ENCODE measurements around the gene ZP4. TPM values are rescaled to one million over a fixed set of nuclear protein-coding genes. Genes with fewer than 3 reads are reported as not detected.

Gene ZP4
- total RNA-seq, 4 donors from 2014 or later: not detected

- Histone ChIP-seq H3K27ac (no peak overlapping the region), H3K27me3 (no peaks in the 10 kb centered on the region), H3K4me3 (no peak overlapping the region), H3K36me3 (no peaks in the 10 kb centered on the region), H3K9me3 (no peaks in the 10 kb centered on the region), H3K4me1 (peaks cover 0 to 21% (median 0%) of the 10 kb centered on the region in 3 donors)
- no peak for TF ChIP-seq CTCF (IDR thresholded peaks at IDR 0.05)
- TF ChIP-seq POLR2A (IDR thresholded peaks at IDR 0.05): no peak
- intact Hi-C loops (cut with DNase I): no loop called here
- no peak for DNase-seq
Observed at GRCh38 chr1:237879195-237879594, 11.5 kb downstream of the ZP4 start.

GRCh38 chr1:237878406-237878805, 12.3 kb downstream of the ZP4 start:
- H3K4me1 ChIP-seq: peaks cover 0 to 22% (median 2%) of the 10 kb centered on the region in 3 donors
- no peak for DNase-seq

GRCh38 chr1:237877631-237878030, 13.1 kb downstream of the ZP4 start:
- DNase-seq: no peak
- 28 to 35% methylated on average over 4 of the region's 4 CpGs for WGBS, 2 donors

More at GRCh38 chr1:237878406-237878805, 12.3 kb downstream of the ZP4 start:
- TF ChIP-seq CTCF (IDR thresholded peaks at IDR 0.05) (no peak), POLR2A (IDR thresholded peaks at IDR 0.05) (no peak)
- Histone ChIP-seq H3K27me3 (no peaks in the 10 kb centered on the region), H3K9me3 (no peaks in the 10 kb centered on the region), H3K36me3 (no peaks in the 10 kb centered on the region), H3K27ac (no peak overlapping the region), H3K4me3 (no peak overlapping the region)
- intact Hi-C loops (cut with DNase I): no loop called here
- 70 to 73% methylated on average over 1 of the region's 1 CpG for WGBS, 2 donors

GRCh38 chr1:237875291-237875690, 15.4 kb downstream of the ZP4 start:
- H3K4me1 ChIP-seq: peaks cover 0 to 22% (median 2%) of the 10 kb centered on the region in 3 donors
- H3K27me3 ChIP-seq: no peaks in the 10 kb centered on the region
- 75 to 78% methylated on average over 8 of the region's 8 CpGs for WGBS, 2 donors
- intact Hi-C loops (cut with DNase I): no loop called here
- TF ChIP-seq CTCF (IDR thresholded peaks at IDR 0.05) (no peak), POLR2A (IDR thresholded peaks at IDR 0.05) (no peak)
- no peak overlapping the region for H3K27ac ChIP-seq
- no peak for DNase-seq
- H3K9me3 ChIP-seq: no peaks in the 10 kb centered on the region
- H3K4me3 ChIP-seq: no peak overlapping the region
- no peaks in the 10 kb centered on the region for H3K36me3 ChIP-seq

More at GRCh38 chr1:237877631-237878030, 13.1 kb downstream of the ZP4 start:
- H3K27me3 ChIP-seq: no peaks in the 10 kb centered on the region
- TF ChIP-seq POLR2A (IDR thresholded peaks at IDR 0.05): no peak
- TF ChIP-seq CTCF (IDR thresholded peaks at IDR 0.05): no peak
- intact Hi-C loops (cut with DNase I): no loop called here
- no peak overlapping the region for H3K4me3 ChIP-seq
- peaks cover 0 to 22% (median 2%) of the 10 kb centered on the region in 3 donors for H3K4me1 ChIP-seq
- H3K36me3 ChIP-seq: no peaks in the 10 kb centered on the region
- no peak overlapping the region for H3K27ac ChIP-seq
- no peaks in the 10 kb centered on the region for H3K9me3 ChIP-seq

GRCh38 chr1:237873487-237874211, 17.1 kb downstream of the ZP4 start:
- intact Hi-C loops (cut with DNase I): no loop called here
- no peak for DNase-seq
- Histone ChIP-seq H3K4me1 (peaks cover 0 to 14% (median 2%) of the 10 kb centered on the region in 3 donors), H3K27me3 (no peaks in the 10 kb centered on the region), H3K9me3 (no peaks in the 10 kb centered on the region), H3K36me3 (no peaks in the 10 kb centered on the region), H3K4me3 (no peak overlapping the region), H3K27ac (no peak overlapping the region)
- TF ChIP-seq POLR2A (IDR thresholded peaks at IDR 0.05) (no peak), CTCF (IDR thresholded peaks at IDR 0.05) (no peak)
- WGBS, 2 donors: 53 to 54% methylated on average over 4 of the region's 4 CpGs
